A549 (cell line): ENCODE data around the gene IFRD2. TPM values are rescaled to one million over a fixed set of nuclear protein-coding genes. Genes with fewer than 3 reads are reported as not detected.

Experiments
- ATAC-seq, 2 experiments: fragments of 200-7000 bp in 1 of 2; fragments of >200 bp in 1 of 2; cut with Nextera tagmentation in 1 of 2; cut with Tn5 transposase in 1 of 2; 3 replicates each; pipeline versions ENCODE4 v1.8.0 to v1.9.1; 2018 to 2020; ENCODE audit warnings: mild to moderate bottlenecking in 1 of 2, moderate library complexity in 1 of 2
- CTCF ChIA-PET: fragments of 300-600 bp; sonication (Branson Sonifier 250); formaldehyde crosslinking; extraction: SDS; loops from one replicate; lab custom pipeline; 2021; ENCODE audit warnings: antibody characterized with exemption, inconsistent platforms; lab: Yijun Ruan, JAX
- POLR2A ChIA-PET: fragments of 350-600 bp; formaldehyde crosslinking; extraction: SDS; loops from one replicate; lab custom pipeline; 2021; ENCODE audit warnings: antibody characterized with exemption, inconsistent platforms; lab: Yijun Ruan, JAX
- DNase-seq, 2 experiments: peaks; one replicate each; pipeline versions ENCODE4 v3.0.0 to v3.0.0-alpha.2; 2011 to 2016; ENCODE audit warnings: low read depth in 1 of 2, low spot score in 1 of 2
- FAIRE-seq: peaks from 2 replicates; lab custom pipeline; 2011; peaks lifted over from hg19 to GRCh38; lab: Jason Lieb, UNC
- H3K27ac ChIP-seq, 2 experiments: fragments of >200 bp; sonication (Bioruptor Twin); formaldehyde crosslinking; 3 replicates each; pipeline ENCODE4 v1.5.1; 2016 to 2017
- H3K4me1 ChIP-seq: fragments of >200 bp; sonication (Bioruptor Twin); formaldehyde crosslinking; 3 replicates; pipeline ENCODE4 v1.6.1; 2016
- H3K4me2 ChIP-seq: fragments of >200 bp; sonication (Bioruptor Twin); formaldehyde crosslinking; 3 replicates; pipeline ENCODE4 v1.6.1; 2016
- H3K4me3 ChIP-seq: fragments of >200 bp; sonication (Bioruptor Twin); formaldehyde crosslinking; 3 replicates; pipeline ENCODE4 v1.5.1; 2016
- H3K9me3 ChIP-seq: fragments of >200 bp; sonication (Bioruptor Twin); formaldehyde crosslinking; 3 replicates; pipeline ENCODE4 v1.6.1; 2016
- BHLHE40 ChIP-seq: IDR thresholded peaks from 2 replicates; pipeline ENCODE4 v1.6.1; 2012; ENCODE audit warnings: low read depth, low read length, inconsistent platforms
- CBX2 ChIP-seq: fragments of 200-600 bp; sonication (generic); IDR thresholded peaks from 2 replicates; pipeline ENCODE4 v1.6.1; 2016; ENCODE audit warnings: low read depth, mild to moderate bottlenecking, borderline replicate concordance
- CHD4 ChIP-seq: fragments of 200-600 bp; sonication (generic); IDR thresholded peaks from 2 replicates; pipeline ENCODE4 v1.6.1; 2016; ENCODE audit warnings: antibody characterized with exemption, mild to moderate bottlenecking, borderline replicate concordance
- FOSL2 ChIP-seq, 2 experiments: fragments of 450-650 bp in 1 of 2; fragments of >200 bp in 1 of 2; sonication (Bioruptor Twin) in 1 of 2; formaldehyde crosslinking; IDR thresholded peaks; 2 replicates each; pipeline versions ENCODE4 v1.5.0 to v1.6.1; 2016 to 2020; ENCODE audit warnings: mild to moderate bottlenecking in 1 of 2, moderate library complexity in 1 of 2
- JUN ChIP-seq, 2 experiments: fragments of >200 bp; sonication (Bioruptor Twin); formaldehyde crosslinking; IDR thresholded peaks; 2 replicates in 1 of 2; 3 replicates in 1 of 2; pipeline ENCODE4 v1.6.1; 2016 to 2017
- KDM1A ChIP-seq: fragments of 200-600 bp; sonication (generic); IDR thresholded peaks from 2 replicates; pipeline ENCODE4 v1.6.1; 2016; ENCODE audit warnings: low read depth, mild to moderate bottlenecking
- PHF8 ChIP-seq: fragments of 200-600 bp; sonication (generic); IDR thresholded peaks from 2 replicates; pipeline ENCODE4 v1.6.1; 2016; ENCODE audit warnings: low read depth, mild to moderate bottlenecking, antibody characterized with exemption, moderate library complexity, borderline replicate concordance
- REST ChIP-seq: fragments of 200-600 bp; sonication (generic); IDR thresholded peaks from 2 replicates; pipeline ENCODE4 v1.6.1; 2016; ENCODE audit warnings: antibody characterized with exemption, mild to moderate bottlenecking, moderate library complexity
- ZFP36 ChIP-seq: fragments of 450-650 bp; IDR thresholded peaks from 2 replicates; pipeline ENCODE4 v1.6.1; 2014; ENCODE audit warnings: borderline replicate concordance; ENCODE audit not compliant: partially characterized antibody
- ZSCAN20 ChIP-seq: fragments of 250-450 bp; sonication (Bioruptor Pico); IDR thresholded peaks from 2 replicates; pipeline ENCODE4 v1.8.0; 2022; ENCODE audit warnings: mild to moderate bottlenecking, moderate library complexity
- WGBS: methylation state at CpG from one replicate; pipeline ENCODE4 v1.1.6; 2017; ENCODE audit errors: missing lambda C conversion rate; 5-methylcytosine and 5-hydroxymethylcytosine counted together
- polyA plus RNA-seq, 4 experiments: library from polyadenylated mRNA; depleted of rRNA in 3 of 4; stranded (reverse); fragments of >200 nt; fragmentation: RNase III in 1 of 4; extraction: RNeasy Plus Mini Kit Qiagen cat#74134 plus additional on column Dnase treatment in 1 of 4; gene quantifications; 2 replicates in 3 of 4; 3 replicates in 1 of 4; pipeline ENCODE4 v1.2.3, GENCODE V29; 2011 to 2017

IFRD2 gene
- polyA plus RNA-seq, 2 of the 4 experiments (the other 2 are of a cell fraction), result 42.2 to 79.7 TPM

- WGBS, result 76% methylated on average over 5 of the region's 7 CpGs
- DNase-seq (no peak), FAIRE-seq (no peak), ATAC-seq (0 out of 6 replicates have a peak, but pooled peaks of 1 of the 2 experiments have one; percentile 3)
- Histone ChIP-seq H3K9me3 (no peaks in the 10 kb centered on the region), H3K4me3 (no peak overlapping the region), H3K4me1 (peaks cover 72% of the 10 kb centered on the region), H3K4me2 (peak overlapping the region; percentile 68), H3K27ac (peak overlapping the region; percentile 71 to 94)
- TF ChIP-seq PHF8 (no peak), KDM1A (no peak), JUN (IDR thresholded peaks at IDR 0.05) (peak in 1 of 2 experiments; percentile 39; a peak in 1 of 5 replicates)
- ChIA-PET POLR2A (interaction anchor here (0.6 to 1.9 kb wide), 4 partner anchors 13 to 29 kb away, joined by 4 to 6 read pairs (median 4); partner anchors contain the start of genes GNAI2 and IFRD2), CTCF (interaction anchor here (0.9 to 8.1 kb wide), 7 partner anchors 9 to 73 kb away, joined by 3 to 67 read pairs (median 6); no protein-coding TSS in a partner anchor)
These were observed 27.2 kb downstream of the IFRD2 start for GRCh38 chr3:50264964-50265485.

DNA sequence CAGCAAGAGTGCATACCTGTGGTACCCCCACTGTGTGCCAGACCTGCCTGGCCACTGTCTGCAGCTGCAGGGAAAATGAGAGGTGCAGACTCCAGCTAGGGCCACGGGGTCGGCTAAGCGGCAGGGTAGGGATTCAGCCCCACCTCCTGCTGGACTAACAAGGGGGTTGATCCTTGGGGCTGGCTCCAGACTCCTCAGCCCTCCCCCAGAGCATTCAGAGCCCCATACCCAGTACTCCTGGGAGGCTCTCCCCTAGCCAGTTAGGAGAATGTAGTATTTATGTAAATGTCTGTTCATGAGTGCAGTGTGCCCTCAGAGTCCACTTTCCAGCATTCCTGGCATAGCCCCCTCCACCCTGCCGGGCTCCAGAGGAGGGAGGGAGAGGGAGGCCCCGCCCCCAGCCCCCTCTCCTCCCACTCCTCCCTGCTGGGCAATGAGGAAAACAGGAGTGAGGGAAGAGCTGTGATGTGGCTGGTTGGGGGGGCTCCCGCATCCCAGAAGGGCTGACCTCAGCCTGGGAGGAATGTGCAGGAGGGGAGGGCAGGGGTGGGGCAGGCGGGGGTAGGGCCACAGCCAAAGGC is 27.8 kb downstream of the IFRD2 start:
- Histone ChIP-seq H3K4me3 (no peak overlapping the region), H3K4me1 (peaks cover 70% of the 10 kb centered on the region), H3K4me2 (peak overlapping the region; percentile 68), H3K9me3 (no peaks in the 10 kb centered on the region)
- POLR2A ChIA-PET, result interaction anchor here (0.6 to 1.9 kb wide), 5 partner anchors 14 to 35 kb away, joined by 3 to 6 read pairs (median 4); partner anchors contain the start of genes GNAI2, HYAL3, IFRD2 and NAA80
- 0% methylated on average over 2 of the region's 7 CpGs for WGBS
- peak; percentile 48 to 84 for DNase-seq
- CTCF ChIA-PET, result interaction anchor here (0.9 to 8.1 kb wide), 7 partner anchors 10 to 72 kb away, joined by 3 to 67 read pairs (median 3); no protein-coding TSS in a partner anchor
- peak; percentile 6 to 41; a peak in 4 of 6 replicates for ATAC-seq
- no peak for TF ChIP-seq CBX2
- TF ChIP-seq ZSCAN20, result no peak
- no peak for TF ChIP-seq REST
- TF ChIP-seq, all 56 proteins: peak for 0
- H3K27ac ChIP-seq, result peak overlapping the region; percentile 71 to 94
- no peak for FAIRE-seq

- CTCF ChIA-PET, result interaction anchor here (0.6 to 8.1 kb wide), 11 partner anchors 11 to 70 kb away, joined by 3 to 67 read pairs (median 5); no protein-coding TSS in a partner anchor
- DNase-seq (no peak), ATAC-seq (no peak), FAIRE-seq (no peak)
- H3K4me1 ChIP-seq, result peaks cover 65% of the 10 kb centered on the region
- H3K9me3 ChIP-seq, result no peaks in the 10 kb centered on the region
- peak overlapping the region; percentile 71 to 94 for H3K27ac ChIP-seq
- peak overlapping the region; percentile 68 for H3K4me2 ChIP-seq
- TF ChIP-seq BHLHE40 (no peak), FOSL2 (IDR thresholded peaks at IDR 0.05) (no peak), FOSL2 (CRISPR knock-in tag; IDR thresholded peaks at IDR 0.05) (peak; percentile 30; the same call in 1 of the 2 replicates), ZFP36 (no peak), CHD4 (no peak)
- TF ChIP-seq, all 56 proteins: peak for 1
- POLR2A ChIA-PET, result interaction anchor here (0.5 to 1.7 kb wide), 5 partner anchors 8 to 297 kb away, joined by 3 to 6 read pairs (median 3); partner anchors contain the start of genes HYAL3, IFRD2 and NAA80
- H3K4me3 ChIP-seq, result no peak overlapping the region
- WGBS, result 52% methylated on average over 6 of the region's 6 CpGs
These were observed 28.5 kb downstream of the IFRD2 start for GRCh38 chr3:50263478-50264382.
